H9 (cell line): ENCODE results near the gene TCEAL1. TPM values are rescaled to one million over a fixed set of nuclear protein-coding genes. Genes with fewer than 3 reads are reported as not detected.
"Not testable (repeated sequence)": the region's sequence is repeated elsewhere in the genome, so short reads cannot be mapped to it uniquely, and the experiment has no call there.

Experiments used
- DNase-seq: peaks from one replicate; pipeline ENCODE4 v3.0.0-alpha.2; 2017
- H2AFZ ChIP-seq: one replicate; pipeline ENCODE4 v1.6.1; 2013; ENCODE audit warnings: mild to moderate bottlenecking, low read length, control low read depth, moderate library complexity
- H2AK5ac ChIP-seq: 2 replicates; pipeline ENCODE4 v1.6.1; 2013; ENCODE audit warnings: low read length, control low read depth, mixed read lengths; ENCODE audit not compliant: insufficient read length
- H2BK120ac ChIP-seq: one replicate; pipeline ENCODE4 v1.6.1; 2013; ENCODE audit warnings: low read depth, mild to moderate bottlenecking, low read length, control low read depth, inconsistent platforms; ENCODE audit not compliant: poor library complexity, severe bottlenecking
- H2BK12ac ChIP-seq: 2 replicates; pipeline ENCODE4 v1.6.1; 2013; ENCODE audit warnings: low read length, control low read depth, mixed read lengths, low read depth; ENCODE audit not compliant: insufficient read length
- H2BK15ac ChIP-seq: 2 replicates; pipeline ENCODE4 v1.6.1; 2013; ENCODE audit warnings: low read depth, low read length, control low read depth
- H2BK20ac ChIP-seq: one replicate; pipeline ENCODE4 v1.6.1; 2013; ENCODE audit warnings: low read depth, mild to moderate bottlenecking, low read length, control low read depth, inconsistent platforms; ENCODE audit not compliant: poor library complexity, severe bottlenecking
- H2BK5ac ChIP-seq: 2 replicates; pipeline ENCODE4 v1.6.1; 2013; ENCODE audit warnings: low read length, control low read depth, mixed read lengths; ENCODE audit not compliant: insufficient read length
- H3K14ac ChIP-seq: 2 replicates; pipeline ENCODE4 v1.6.1; 2013; ENCODE audit warnings: low read length, control low read depth; ENCODE audit not compliant: insufficient read depth
- H3K18ac ChIP-seq: 2 replicates; pipeline ENCODE4 v1.6.1; 2013; ENCODE audit warnings: low read depth, mild to moderate bottlenecking, mixed read lengths, low read length, control low read depth; ENCODE audit not compliant: insufficient read length
- H3K23ac ChIP-seq: 2 replicates; pipeline ENCODE4 v1.6.1; 2013; ENCODE audit warnings: low read length, control low read depth, mixed read lengths, low read depth; ENCODE audit not compliant: insufficient read length
- H3K23me2 ChIP-seq: 2 replicates; pipeline ENCODE4 v1.6.1; 2013; ENCODE audit warnings: low read depth, mild to moderate bottlenecking, mixed read lengths, low read length, control low read depth; ENCODE audit not compliant: insufficient read length, poor library complexity, severe bottlenecking
- H3K27ac ChIP-seq: 2 replicates; pipeline ENCODE4 v1.5.1; 2013; ENCODE audit warnings: low read length, control low read depth, mixed read lengths, low read depth; ENCODE audit not compliant: insufficient read length
- H3K27me3 ChIP-seq: 2 replicates; pipeline ENCODE4 v1.6.1; 2013; ENCODE audit warnings: low read length, control low read depth, inconsistent platforms; ENCODE audit not compliant: insufficient read depth
- H3K4ac ChIP-seq: 2 replicates; pipeline ENCODE4 v1.6.1; 2013; ENCODE audit warnings: low read depth, mild to moderate bottlenecking, control low read depth, inconsistent platforms, low read length, moderate library complexity
- H3K4me1 ChIP-seq: 2 replicates; pipeline ENCODE4 v1.6.1; 2013; ENCODE audit warnings: low read length, control low read depth, inconsistent platforms; ENCODE audit not compliant: insufficient read depth
- H3K4me2 ChIP-seq: 2 replicates; pipeline ENCODE4 v1.6.1; 2013; ENCODE audit warnings: low read length, control low read depth, mixed read lengths; ENCODE audit not compliant: insufficient read length, insufficient read depth
- H3K56ac ChIP-seq: 2 replicates; pipeline ENCODE4 v1.6.1; 2013; ENCODE audit warnings: low read depth, mild to moderate bottlenecking, mixed read lengths, low read length, control low read depth; ENCODE audit not compliant: insufficient read length
- H3K79me1 ChIP-seq: 2 replicates; pipeline ENCODE4 v1.6.1; 2013; ENCODE audit warnings: low read depth, mild to moderate bottlenecking, moderate library complexity, low read length, control low read depth, inconsistent platforms; ENCODE audit not compliant: insufficient read depth, poor library complexity, severe bottlenecking
- H3K79me2 ChIP-seq: 2 replicates; pipeline ENCODE4 v1.6.1; 2013; ENCODE audit warnings: low read length, control low read depth, inconsistent platforms; ENCODE audit not compliant: insufficient read depth
- H3K9ac ChIP-seq: 2 replicates; pipeline ENCODE4 v1.6.1; 2013; ENCODE audit warnings: low read length, control low read depth, mixed read lengths; ENCODE audit not compliant: insufficient read length; ENCODE audit errors: extremely low read depth
- H3K9me3 ChIP-seq: one replicate; pipeline ENCODE4 v1.6.1; 2013; ENCODE audit warnings: low read depth, low read length, inconsistent platforms; ENCODE audit not compliant: control insufficient read depth
- H3T11ph ChIP-seq: one replicate; pipeline ENCODE4 v1.6.1; 2013; ENCODE audit warnings: mild to moderate bottlenecking, low read length, control low read depth, inconsistent platforms
- H4K20me1 ChIP-seq: one replicate; pipeline ENCODE4 v1.6.1; 2013; ENCODE audit not compliant: control insufficient read depth, insufficient read length, insufficient read depth
- H4K5ac ChIP-seq: 2 replicates; pipeline ENCODE4 v1.6.1; 2013; ENCODE audit warnings: low read depth, mild to moderate bottlenecking, mixed read lengths, low read length, control low read depth; ENCODE audit not compliant: insufficient read length
- H4K8ac ChIP-seq: replicated peaks from 2 replicates; pipeline ENCODE4 v1.6.1; 2013; ENCODE audit warnings: low read length, control low read depth, mixed read lengths, low read depth; ENCODE audit not compliant: insufficient read length
- H4K91ac ChIP-seq: 2 replicates; pipeline ENCODE4 v1.6.1; 2013; ENCODE audit warnings: low read depth, mild to moderate bottlenecking, moderate library complexity, mixed read lengths, low read length, control low read depth; ENCODE audit not compliant: insufficient read length
- H3K27ac Mint-ChIP-seq, 3 experiments: 2 replicates in 2 of 3; 3 replicates in 1 of 3; pipeline ENCODE4 v1.8.0; 2020 to 2021; ENCODE audit warnings: mixed read lengths in 3 of 3, mild to moderate bottlenecking in 1 of 3, moderate library complexity in 1 of 3
- H3K27me3 Mint-ChIP-seq: 2 replicates; pipeline ENCODE4 v1.8.0; 2021; ENCODE audit warnings: low read depth, mild to moderate bottlenecking, moderate library complexity, mixed read lengths
- H3K36me3 Mint-ChIP-seq, 3 experiments: 2 replicates in 2 of 3; 3 replicates in 1 of 3; pipeline ENCODE4 v1.8.0; 2020 to 2021; ENCODE audit warnings: low read depth in 3 of 3, mixed read lengths in 3 of 3; ENCODE audit not compliant: insufficient read depth in 1 of 3
- H3K4me1 Mint-ChIP-seq, 2 experiments: 2 replicates each; pipeline ENCODE4 v1.8.0; 2020; ENCODE audit warnings: mixed read lengths in 2 of 2
- H3K4me3 Mint-ChIP-seq, 2 experiments: 2 replicates in 1 of 2; 3 replicates in 1 of 2; pipeline ENCODE4 v1.8.0; 2020 to 2021; ENCODE audit warnings: mild to moderate bottlenecking in 2 of 2, mixed read lengths in 2 of 2, moderate library complexity in 1 of 2
- H3K9me3 Mint-ChIP-seq, 2 experiments: 2 replicates in 1 of 2; 3 replicates in 1 of 2; pipeline ENCODE4 v1.8.0; 2020; ENCODE audit warnings: mild to moderate bottlenecking in 2 of 2, mixed read lengths in 2 of 2, moderate library complexity in 1 of 2
- WGBS: extraction: QIAGEN DNeasy Blood & Tissue Kit; methylation state at CpG from one replicate; pipeline ENCODE4 v1.1.7; 2013; ENCODE audit warnings: missing lambda C conversion rate, low lambda C conversion rate, mixed read lengths; ENCODE audit not compliant: insufficient read length; ENCODE audit errors: extremely low coverage; 5-methylcytosine and 5-hydroxymethylcytosine counted together
- total RNA-seq: library from RNA; stranded (reverse); gene quantifications from 2 replicates; pipeline ENCODE4 v1.2.1, GENCODE V29; 2021
- TF ChIP-seq, protein P1 (sequence below): fragments of 200-600 bp; sonication (generic); conservative IDR thresholded peaks from 3 replicates; pipeline ENCODE4 v1.8.0; 2021; ENCODE audit warnings: antibody characterized with exemption, mild to moderate bottlenecking

The TCEAL1 gene
- total RNA-seq, 1 experiment from 2014 or later, result 3.0 TPM

DNA sequence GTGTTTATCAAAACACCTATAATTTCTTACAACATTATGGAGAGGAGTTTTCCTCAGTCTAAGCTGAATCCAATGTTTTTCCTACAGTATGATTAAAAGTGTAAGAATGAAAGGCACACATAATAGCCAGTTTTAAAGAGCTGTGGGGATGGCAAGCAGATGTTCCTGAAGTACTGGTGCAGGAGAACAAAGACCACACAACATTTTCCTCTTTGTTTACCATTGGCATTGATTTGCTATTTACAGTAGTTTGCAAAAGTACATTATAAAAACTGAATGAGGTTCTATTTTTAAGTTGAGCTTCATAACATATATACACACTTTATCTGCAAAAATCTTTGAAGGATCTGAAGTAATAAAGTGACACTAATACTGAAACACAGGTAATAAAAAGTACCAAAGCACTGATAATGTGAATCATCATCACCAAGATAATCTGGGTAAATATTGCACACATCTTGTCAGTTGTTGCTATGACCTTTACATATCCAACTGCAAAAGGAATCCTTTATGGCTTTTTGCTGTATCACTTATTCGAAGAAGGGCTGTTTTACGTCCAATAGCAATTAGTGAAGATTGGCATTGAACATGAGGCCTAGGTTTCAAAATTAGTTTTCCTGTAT is 22.5 kb downstream of the TCEAL1 start:
- H3K23ac ChIP-seq, result no peak overlapping the region
- no peaks in the 10 kb centered on the region for H3K79me1 ChIP-seq
- WGBS, result no CpG with 5 or more reads among the region's 2 CpGs
- no peaks in the 10 kb centered on the region for H3K9me3 ChIP-seq
- no peak overlapping the region for H2BK120ac ChIP-seq
- H2BK20ac ChIP-seq, result no peak overlapping the region
- H3K4me2 ChIP-seq, result no peak overlapping the region
- Mint-ChIP-seq H3K36me3 (no peaks in the 10 kb centered on the region), H3K9me3 (peaks cover 7 to 45% of the 10 kb centered on the region in 2 experiments; a peak in 4 of 5 replicates), H3K27me3 (peaks cover 2% of the 10 kb centered on the region; the same call in 1 of the 2 replicates), H3K4me3 (no peak overlapping the region), H3K4me1 (no peaks in the 10 kb centered on the region), H3K27ac (no peak overlapping the region)
- H4K20me1 ChIP-seq, result no peaks in the 10 kb centered on the region
- H2BK15ac ChIP-seq, result no peak overlapping the region
- H3K27ac ChIP-seq, result no peak overlapping the region
- no peak overlapping the region for H2BK12ac ChIP-seq
- H2AK5ac ChIP-seq, result no peak overlapping the region
- H3K56ac ChIP-seq, result no peak overlapping the region
- H3K18ac ChIP-seq, result no peak overlapping the region
- no peak for DNase-seq
- H4K5ac ChIP-seq, result no peak overlapping the region
- H3K23me2 ChIP-seq, result no peaks in the 10 kb centered on the region
- H3T11ph ChIP-seq, result no peak overlapping the region
- no peak overlapping the region for H3K4ac ChIP-seq
- TF ChIP-seq, protein P1, sequence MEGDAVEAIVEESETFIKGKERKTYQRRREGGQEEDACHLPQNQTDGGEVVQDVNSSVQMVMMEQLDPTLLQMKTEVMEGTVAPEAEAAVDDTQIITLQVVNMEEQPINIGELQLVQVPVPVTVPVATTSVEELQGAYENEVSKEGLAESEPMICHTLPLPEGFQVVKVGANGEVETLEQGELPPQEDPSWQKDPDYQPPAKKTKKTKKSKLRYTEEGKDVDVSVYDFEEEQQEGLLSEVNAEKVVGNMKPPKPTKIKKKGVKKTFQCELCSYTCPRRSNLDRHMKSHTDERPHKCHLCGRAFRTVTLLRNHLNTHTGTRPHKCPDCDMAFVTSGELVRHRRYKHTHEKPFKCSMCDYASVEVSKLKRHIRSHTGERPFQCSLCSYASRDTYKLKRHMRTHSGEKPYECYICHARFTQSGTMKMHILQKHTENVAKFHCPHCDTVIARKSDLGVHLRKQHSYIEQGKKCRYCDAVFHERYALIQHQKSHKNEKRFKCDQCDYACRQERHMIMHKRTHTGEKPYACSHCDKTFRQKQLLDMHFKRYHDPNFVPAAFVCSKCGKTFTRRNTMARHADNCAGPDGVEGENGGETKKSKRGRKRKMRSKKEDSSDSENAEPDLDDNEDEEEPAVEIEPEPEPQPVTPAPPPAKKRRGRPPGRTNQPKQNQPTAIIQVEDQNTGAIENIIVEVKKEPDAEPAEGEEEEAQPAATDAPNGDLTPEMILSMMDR, result no peak
- no peak overlapping the region for H3K14ac ChIP-seq
- H3K4me1 ChIP-seq, result no peaks in the 10 kb centered on the region
- H3K9ac ChIP-seq, result no peak overlapping the region
- no peaks in the 10 kb centered on the region for H3K79me2 ChIP-seq
- H2AFZ ChIP-seq, result no peak overlapping the region
- no peaks in the 10 kb centered on the region for H3K27me3 ChIP-seq
- H4K8ac ChIP-seq, result no peak overlapping the region
- no peak overlapping the region for H4K91ac ChIP-seq
- H2BK5ac ChIP-seq, result no peak overlapping the region

GRCh38 chrX:103655230-103656000 is 26.6 kb downstream of the TCEAL1 start:
- not testable (repeated sequence) for H3K36me3 Mint-ChIP-seq, H3K9me3 ChIP-seq, H3T11ph ChIP-seq, H3K56ac ChIP-seq, H3K4ac ChIP-seq, H3K18ac ChIP-seq, DNase-seq, H4K8ac ChIP-seq, H3K27ac Mint-ChIP-seq, H3K79me2 ChIP-seq, H3K9ac ChIP-seq, H4K91ac ChIP-seq, H2BK15ac ChIP-seq, H3K23ac ChIP-seq, H2AK5ac ChIP-seq, H3K4me1 ChIP-seq, H3K4me1 Mint-ChIP-seq, H3K27me3 ChIP-seq, H3K23me2 ChIP-seq, H2BK120ac ChIP-seq, H2BK12ac ChIP-seq, H3K27ac ChIP-seq, H4K5ac ChIP-seq, H3K79me1 ChIP-seq, H4K20me1 ChIP-seq, H2BK5ac ChIP-seq, H3K4me3 Mint-ChIP-seq, H3K27me3 Mint-ChIP-seq, H2AFZ ChIP-seq, H3K14ac ChIP-seq, H2BK20ac ChIP-seq, H3K4me2 ChIP-seq
- no CpG with 5 or more reads among the region's 7 CpGs for WGBS
- H3K9me3 Mint-ChIP-seq, result peaks cover 2 to 36% of the 10 kb centered on the region in 2 experiments; a peak in 3 of 5 replicates
